Renal cortex interstitium (tissue), 11 donors: ENCODE results near the gene GAS1. TPM values are rescaled to one million over a fixed set of nuclear protein-coding genes. Genes with fewer than 3 reads are reported as not detected.
A peak's percentile ranks its signal among the peaks of the same experiment; 100 is the strongest.

Experiments used
- DNase-seq, 11 donors: peaks; one replicate each; pipeline ENCODE4 v3.0.0-alpha.2; 2013; ENCODE audit warnings: low read depth in 9 of 11, low spot score in 4 of 11; ENCODE audit errors: extremely low read depth in 1 of 11
- polyA plus RNA-seq, 3 donors: library from polyadenylated mRNA; unstranded; fragments of 120-200 nt; gene quantifications; one replicate each; pipeline ENCODE4 v1.2.1, GENCODE V29; 2013; ENCODE audit not compliant: insufficient read length in 3 of 3

Gene GAS1
- polyA plus RNA-seq, 3 donors = 47.1 to 59.5 (median 56.5) TPM

DNA sequence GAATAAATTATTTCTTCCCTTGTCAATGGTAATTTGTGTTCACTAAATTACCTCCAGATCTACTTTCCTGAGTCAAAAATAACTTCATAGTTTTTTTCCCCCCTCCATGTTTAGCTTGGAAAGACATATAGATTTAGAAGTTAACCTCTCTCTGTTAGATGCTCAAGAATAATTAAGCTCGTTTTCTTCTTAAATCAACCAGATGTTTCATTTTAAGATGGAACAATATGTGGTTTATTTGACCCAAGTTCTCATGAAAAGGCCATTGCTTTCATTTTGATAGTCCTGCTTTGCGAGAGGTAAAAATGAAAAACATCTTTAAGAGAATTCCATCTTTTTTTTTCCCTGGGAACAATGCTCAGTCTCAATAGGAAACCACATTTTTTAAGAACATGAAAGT, 27.7 kb upstream of the GAS1 start:
- no peak for DNase-seq

DNA sequence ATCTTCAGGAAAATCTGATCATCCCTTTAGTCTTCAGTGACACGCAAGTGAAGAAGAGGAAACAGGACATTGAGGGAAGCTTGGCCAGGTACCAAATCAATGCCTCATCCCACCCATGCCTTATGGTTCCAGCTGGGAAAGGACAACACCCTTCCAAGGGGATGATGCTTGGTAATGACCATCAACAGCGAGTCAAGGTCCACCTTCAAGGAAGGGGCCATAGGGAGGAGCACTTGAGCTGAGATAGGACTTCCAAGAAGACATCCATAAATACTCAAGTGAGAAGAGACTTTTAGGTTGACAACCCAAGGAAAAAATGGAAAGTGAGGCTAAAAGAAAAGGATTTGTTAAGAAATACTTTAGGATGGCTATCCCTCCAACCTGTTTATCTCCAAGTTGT, 27.1 kb upstream of the GAS1 start:
- DNase-seq = no peak

DNA sequence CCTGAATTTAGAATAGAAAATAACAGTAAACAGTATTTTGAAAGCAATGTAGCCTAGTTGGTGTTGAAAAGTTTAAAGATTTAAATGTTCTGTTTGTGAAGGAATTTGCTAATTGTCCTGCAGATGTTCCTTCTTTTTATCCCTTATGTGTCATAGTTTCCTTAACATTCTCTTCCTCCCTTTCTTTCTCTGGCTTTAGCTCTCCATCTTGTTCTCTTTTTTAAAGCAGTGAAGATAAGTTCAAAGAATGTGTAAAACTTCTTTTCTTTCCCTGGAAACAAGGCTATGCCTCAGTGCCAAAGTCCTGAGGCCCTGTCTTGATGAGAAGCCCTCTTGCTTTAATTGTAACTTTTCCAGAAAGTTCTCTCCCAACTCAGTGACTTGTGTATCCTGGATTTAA, 24.4 kb upstream of the GAS1 start:
- no peak for DNase-seq

- no peak for DNase-seq
These were observed 21.1 kb upstream of the GAS1 start for GRCh38 chr9:86968258-86968920.

DNA sequence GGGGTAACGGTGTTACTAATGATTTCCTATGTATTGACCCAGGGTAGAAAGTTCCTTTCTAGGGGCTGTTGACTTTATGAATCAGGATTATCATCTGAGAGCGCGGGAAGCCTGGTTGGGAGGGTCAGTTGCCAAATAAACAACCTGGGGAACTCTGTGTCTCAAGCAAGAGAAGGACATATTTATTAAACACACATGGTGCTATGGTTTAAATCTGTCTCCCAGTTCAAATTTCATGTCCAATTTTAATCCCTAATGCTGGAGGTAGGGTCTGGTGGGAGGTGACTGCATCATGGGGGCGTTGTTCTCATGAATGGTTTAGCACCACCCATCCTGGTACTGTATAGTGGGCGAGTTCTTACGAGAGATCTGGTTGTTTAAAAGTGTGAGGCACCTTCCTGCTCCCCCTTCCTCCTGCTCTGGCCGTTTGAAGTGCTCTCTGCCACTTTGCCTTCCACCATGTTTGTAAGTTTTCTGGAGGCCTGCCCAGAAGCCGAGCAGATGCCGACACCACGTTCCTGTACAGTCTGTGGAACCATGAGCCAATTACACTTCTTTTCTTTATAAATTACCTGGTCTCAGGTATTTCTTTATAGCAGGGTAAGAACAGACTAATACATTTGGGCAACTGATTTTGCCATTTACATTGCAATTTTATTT, 19.7 kb upstream of the GAS1 start:
- no peak for DNase-seq

DNA sequence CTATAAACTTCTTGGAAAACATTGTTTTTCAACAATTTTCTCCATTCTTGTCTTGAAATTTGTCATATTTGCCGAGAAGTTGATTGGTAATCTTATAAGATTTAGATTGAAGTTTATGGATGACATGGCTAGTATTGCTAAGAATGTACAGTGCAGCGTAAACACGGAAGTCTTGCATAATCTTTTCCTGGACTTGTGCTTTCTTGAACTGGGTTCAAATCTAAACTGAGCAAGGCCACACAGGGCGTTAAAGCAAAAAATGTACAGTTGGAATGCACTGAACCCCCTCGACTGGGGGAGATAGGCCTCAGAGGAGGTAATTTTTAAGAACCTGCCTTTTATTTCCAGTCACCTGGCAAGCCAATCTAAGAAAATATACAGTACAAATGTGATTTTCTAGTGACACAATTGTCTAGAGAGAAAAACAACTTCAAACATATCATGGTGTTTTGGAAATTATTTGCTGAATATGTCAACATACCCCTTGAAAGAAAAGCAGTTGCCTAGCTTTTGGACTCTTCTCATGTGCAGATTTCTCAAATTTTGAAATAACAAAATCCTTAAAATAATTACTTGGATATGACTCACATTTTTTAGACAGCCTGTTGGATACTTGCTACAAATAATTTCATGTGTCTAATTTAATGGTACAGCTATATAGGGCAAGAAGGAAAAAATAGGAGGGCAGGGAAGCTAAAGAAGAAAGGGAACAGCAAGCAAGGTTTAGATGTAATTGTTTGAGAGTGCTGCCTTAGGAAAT, 18.5 kb upstream of the GAS1 start:
- no peak for DNase-seq

- DNase-seq = no peak
These were observed 15.4 kb upstream of the GAS1 start for GRCh38 chr9:86962692-86963091.

GRCh38 chr9:86960938-86961337, 13.6 kb upstream of the GAS1 start:
- DNase-seq = no peak

DNA sequence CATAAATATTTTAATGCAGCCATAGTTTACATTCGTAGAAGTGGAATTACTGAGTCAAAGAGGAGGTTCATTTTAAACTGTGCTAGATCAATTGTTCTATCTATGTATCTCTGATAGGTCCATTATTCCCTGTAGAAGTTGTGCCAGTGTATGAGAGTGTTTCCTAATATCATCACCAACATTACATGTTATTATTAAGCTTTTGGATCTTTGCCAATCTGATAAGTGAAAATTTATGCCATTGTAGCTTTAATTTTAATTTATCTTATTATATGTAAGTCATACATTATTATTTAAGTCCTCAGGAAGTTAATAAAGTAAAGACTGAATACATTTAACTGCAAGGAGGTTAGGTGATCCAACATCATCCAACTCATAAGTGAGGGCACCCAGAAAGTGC, 10.9 kb upstream of the GAS1 start:
- no peak for DNase-seq

GRCh38 chr9:86955561-86955960, 8.3 kb upstream of the GAS1 start:
- no peak for DNase-seq

GRCh38 chr9:86955042-86955441, 7.7 kb upstream of the GAS1 start:
- no peak for DNase-seq

- no peak for DNase-seq
These were observed 5.9 kb upstream of the GAS1 start for GRCh38 chr9:86953181-86953580.

- peak in 10 of 11 donors; percentile 76 to 85 (median 82) for DNase-seq
These were observed 996 bp upstream of the GAS1 start for GRCh38 chr9:86948074-86948929.

GRCh38 chr9:86946201-86947145, 833 bp downstream of the GAS1 start:
- peak in 5 of 11 donors; percentile 32 to 47 (median 42) for DNase-seq

DNA sequence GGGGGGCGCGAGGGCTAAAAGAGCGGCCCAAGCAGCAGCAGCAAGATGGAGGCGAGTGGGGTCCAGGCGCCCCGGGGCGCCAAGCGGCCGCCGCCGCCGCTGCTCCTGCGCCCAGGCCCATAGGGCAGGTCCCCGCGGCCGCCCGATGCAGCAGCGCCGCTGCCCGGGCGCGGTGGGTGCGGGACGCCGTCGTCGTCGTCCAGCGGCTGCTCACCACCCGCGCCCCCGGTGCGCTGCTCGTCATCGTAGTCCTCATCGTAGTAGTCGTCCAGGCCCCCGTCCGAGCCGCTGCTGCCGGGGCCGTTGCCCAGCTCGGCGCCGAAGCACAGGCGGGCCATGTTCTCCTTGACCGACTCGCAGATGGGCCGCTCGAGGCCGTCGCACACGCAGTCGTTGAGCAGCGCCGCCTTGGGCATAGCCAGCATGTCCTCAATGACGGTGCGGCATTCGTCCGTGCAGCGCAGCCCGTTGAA, 1.5 kb downstream of the GAS1 start:
- DNase-seq = peak in 1 of 11 donors; percentile 33

GRCh38 chr9:86944796-86945727, 2.2 kb downstream of the GAS1 start:
- DNase-seq = no peak
